Measurements from ENCODE around the gene TENM4.

Gene TENM4

DNA sequence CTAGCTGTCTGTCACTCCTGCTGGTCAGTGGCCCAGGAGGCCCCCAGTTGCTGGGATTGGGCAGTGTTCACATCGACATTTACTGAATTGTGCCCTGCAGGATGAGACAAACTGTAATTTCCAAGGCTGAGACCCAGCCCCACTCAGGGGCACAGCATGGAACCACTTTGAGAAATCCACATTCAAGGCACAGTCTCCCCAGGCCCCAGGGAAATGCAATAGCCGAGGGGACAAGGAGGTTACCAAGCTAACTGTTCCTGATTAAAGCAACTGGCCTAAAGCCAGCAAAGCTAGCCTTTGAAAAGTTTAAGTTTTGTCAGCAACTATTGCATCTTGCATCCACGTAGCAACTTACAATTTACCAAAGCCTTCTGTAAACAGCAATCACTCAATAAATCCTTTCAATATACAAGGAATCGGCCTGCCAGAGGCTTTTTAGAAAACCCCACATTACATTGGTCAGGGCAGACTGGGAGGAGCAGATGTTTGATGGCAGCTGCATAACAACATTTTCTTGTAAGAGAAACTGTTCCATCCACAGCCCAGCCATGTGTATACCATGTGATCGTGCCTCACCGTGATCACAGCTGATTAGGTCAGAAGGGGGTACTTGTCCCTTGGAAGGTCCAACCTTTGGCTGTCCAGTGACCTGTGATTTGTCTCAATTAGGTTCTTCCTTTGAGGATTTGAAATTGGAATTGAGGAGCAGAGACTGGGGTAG is 103.9 kb downstream of the TENM4 start:
- no peak for DNase-seq

DNA sequence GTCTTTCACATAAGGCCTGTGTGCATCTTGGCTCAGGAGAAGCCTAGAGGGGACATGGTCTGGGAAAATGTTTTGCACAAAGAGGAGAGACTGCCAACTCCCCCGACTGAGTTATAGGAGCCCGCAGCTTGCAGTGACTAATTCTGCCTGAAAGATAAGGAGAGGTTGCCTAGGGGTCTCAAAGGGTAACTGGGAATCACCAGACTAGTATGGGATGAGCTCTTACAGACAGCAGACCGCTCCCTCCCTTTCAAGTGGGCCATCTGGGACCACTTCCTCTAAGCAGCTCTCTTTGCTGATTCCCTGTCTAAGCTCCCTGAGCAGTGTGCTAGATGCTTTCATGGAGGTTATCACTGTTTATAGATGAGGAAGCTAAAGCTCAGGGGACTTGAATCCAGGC is 105.1 kb downstream of the TENM4 start:
- no peak for DNase-seq

DNA sequence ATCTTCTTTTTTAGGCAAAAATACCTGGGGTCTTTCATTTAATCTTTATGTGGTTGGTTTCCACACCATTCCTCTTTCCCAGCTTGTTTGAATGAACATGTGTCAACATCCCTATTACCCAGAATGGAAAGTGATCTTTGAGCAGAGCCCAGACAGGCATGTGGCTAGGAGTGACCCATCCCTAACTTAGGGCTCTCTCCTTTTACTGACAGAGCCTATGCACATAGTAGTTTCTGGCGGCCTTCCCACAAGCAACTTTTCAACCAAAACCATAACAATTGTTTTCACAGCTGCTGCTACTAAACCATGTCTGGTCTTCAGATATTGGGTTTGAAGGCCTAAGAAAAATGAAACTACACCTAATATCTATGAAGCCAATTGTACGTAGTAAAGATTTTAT is 107.5 kb downstream of the TENM4 start:
- no peak for DNase-seq

DNA sequence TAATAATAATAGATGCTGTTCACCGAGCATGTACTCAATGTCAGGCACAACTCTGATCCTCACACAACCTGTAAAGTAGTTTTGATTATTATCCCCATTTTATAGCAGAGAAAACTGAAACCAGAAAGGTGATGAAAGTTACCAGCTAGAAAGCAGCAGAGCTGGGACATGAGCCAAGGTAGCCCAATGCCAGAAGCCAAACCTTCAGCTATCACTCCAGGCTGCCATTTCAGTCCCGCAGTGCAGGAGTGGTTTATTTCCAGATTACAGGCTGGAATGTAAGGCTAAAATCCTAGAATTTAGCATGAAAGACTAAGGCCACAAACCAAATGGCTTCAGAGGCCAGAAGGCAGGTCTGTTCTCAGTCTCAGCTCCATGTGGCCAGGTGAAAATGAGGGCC is 108.8 kb downstream of the TENM4 start:
- no peak for DNase-seq

DNA sequence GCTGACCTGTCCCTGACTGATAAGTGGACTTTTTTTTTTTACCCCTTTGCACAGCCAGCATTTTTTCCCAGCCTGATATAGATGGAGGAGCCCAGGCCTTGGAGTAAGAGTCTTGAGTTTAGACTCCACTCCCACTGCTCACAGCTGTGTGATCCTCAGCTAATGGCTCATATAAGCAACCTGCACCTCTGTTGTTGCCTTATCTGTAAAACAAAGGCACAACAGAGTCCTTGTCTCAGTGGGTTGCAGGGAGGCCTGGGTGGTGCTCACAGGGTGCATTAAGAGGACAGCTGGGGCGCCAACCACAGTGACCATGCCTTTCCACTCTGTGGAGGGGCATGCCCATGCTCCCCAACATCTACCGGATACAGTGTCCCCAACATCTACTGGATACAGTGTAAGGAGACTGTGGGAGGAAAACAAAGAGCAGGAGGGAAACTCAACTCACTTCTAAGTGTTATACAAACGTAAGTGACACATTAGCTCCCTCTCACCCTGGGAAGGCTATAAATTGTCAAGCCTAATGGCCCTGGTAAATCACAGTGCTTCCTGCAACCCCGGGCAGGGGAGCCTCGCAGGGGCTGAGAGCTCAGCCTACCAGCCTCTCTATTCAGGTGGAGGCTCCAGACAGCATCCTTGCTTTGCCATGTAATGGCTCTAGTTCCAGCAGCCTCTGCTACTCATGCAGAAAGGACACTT is 109.5 kb downstream of the TENM4 start:
- peak; percentile 41 for DNase-seq

DNA sequence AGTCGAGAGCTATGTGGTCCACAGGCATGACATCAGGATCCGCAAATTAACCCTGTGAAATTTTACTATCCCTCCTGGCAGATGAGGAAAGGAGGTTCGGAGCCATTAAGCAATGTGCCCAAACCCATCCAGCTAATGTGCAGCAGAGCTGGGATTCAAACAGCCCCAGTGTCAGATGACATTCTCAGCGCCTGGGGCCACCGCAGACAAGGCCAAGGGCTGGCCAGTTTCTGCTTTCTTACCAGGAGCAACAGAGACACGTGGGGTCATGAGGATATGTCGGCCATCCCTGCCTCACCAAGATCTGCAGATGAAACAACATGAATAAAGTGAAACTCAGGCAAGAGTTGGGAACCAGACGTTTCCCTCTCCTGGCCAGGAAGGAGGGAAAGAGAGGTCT is 110.2 kb downstream of the TENM4 start:
- DNase-seq = no peak

DNA sequence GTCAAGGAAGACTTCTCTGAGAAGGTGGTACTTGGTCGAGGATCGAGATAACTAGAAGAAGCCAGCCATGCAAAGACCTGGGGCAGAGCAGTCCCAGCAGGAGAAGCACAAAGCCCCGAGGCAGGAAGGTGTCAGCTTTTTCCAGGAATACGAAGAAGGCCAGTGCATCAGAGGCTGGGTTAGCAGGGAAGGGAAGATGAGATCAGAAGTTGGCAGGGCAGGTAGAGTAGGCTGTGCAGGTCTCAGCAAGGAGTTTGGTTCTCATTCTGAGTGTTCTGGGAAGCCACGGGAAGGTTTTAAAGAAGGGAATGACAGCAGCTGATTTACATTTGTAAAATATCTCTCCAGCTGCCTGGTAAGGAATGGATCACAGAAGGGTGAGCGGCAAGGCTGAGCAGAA is 111.3 kb downstream of the TENM4 start:
- no peak for DNase-seq

DNA sequence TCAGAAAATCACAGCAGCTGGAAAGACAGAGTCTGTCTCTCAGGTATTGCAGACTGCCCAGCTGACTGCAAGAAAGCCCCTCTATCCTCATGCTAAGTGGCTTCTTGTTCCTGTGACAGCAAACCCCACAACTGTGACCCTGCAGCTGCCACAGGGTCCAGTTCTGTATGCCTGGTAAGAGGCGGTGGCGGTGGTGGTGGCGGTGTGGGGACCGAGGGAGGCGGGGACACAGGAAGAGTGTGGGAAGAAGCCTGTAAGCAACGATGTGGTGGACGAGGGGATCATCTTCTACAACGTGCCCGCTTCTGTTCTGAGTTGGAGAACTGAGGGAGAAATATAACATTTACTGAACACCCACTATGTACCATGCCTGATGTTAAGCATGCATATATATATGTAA is 112.4 kb downstream of the TENM4 start:
- no peak for DNase-seq

DNA sequence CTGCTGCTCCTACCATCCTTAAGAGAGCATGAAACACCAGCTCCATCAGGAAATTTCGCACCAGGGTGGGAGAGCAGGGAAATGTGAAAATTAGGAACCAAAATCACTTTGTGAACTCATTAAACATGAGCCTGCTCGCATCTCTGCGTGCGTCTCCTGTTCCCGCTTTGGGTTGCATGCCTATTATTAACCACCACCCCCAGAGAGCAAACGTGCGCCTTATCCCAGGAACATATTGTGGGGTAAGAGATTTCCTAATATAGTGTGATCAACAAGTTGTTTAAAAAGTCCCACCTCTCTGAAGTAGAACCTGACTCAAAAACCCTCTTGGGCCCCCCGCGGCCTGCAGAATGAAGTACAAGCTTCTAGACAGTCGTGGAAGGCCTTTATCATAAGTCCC is 115.0 kb downstream of the TENM4 start:
- DNase-seq = no peak

DNA sequence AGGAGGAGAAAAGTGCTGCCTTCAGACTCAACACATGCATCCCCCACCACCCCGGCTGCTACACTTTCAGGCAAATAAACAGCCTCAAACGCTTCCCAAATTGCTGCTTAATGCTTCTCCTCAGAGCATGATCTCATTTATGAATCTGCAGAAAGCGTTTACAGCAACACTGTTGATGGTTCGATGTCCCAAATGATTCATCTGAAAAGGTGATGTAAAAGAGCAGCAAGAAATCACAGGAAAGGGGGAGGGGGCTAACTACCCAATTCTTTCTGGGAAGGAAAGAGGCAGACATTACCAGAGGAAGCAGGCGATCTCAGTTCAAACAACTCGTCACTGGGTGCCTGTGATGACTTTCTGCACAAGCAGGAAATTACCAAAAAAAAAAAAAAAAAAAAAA is 119.6 kb downstream of the TENM4 start:
- no peak for DNase-seq

DNA sequence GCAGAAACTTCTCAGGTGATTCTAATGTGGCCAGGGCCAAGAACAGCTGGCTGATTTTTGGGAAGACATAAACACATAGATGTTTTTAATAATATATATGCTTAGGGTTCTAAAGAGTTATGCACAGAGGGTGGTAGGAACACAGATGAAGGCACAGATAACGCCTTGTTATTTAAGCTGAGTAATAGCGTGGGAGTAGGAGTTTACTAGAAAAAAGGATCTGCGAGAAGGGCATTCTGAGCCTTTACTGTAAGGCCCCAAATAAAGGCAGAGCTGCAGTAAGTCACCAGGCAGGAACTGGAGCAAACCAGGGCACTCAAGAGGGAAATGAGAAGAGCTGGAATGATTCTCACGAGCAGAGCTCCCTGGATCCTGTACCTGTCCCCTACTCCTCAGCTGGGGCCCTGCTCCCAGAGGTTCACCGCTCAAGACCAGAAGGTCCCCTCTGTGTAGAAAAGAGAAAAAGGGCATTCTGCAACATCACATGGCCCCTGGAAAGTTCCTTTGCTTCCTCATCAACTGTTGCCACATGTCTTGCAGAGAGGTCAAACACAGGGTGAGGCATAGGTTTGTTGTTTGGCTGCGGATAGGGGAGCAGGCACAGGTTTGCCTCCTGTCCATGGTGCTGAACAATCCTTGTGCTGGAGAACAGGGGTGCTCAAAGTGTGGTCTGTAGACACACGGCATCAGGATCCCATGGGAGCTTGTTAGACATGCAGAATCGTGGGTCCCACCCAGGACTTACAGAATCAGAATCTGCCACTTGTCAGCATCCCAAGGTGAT is 125.7 kb downstream of the TENM4 start:
- no peak for DNase-seq

DNA sequence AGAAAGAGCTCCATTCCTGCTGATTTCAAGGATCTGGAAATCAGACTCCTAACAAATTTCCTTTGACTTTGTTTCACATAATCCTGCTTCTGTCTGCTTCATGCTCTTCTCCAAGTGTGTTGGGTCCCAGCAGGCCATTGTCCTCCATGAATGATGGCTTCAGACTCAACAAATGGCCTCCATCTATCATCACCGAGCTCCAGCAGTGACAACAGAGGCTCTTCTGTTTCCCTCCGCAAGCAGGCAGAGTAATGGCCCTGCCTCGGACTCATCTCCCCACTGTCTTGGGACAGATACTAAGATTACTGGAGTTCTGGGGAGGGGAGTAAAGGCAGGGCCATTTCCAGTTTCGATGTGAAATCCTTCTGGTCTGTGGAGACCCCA is 127.3 kb downstream of the TENM4 start:
- DNase-seq = no peak

DNA sequence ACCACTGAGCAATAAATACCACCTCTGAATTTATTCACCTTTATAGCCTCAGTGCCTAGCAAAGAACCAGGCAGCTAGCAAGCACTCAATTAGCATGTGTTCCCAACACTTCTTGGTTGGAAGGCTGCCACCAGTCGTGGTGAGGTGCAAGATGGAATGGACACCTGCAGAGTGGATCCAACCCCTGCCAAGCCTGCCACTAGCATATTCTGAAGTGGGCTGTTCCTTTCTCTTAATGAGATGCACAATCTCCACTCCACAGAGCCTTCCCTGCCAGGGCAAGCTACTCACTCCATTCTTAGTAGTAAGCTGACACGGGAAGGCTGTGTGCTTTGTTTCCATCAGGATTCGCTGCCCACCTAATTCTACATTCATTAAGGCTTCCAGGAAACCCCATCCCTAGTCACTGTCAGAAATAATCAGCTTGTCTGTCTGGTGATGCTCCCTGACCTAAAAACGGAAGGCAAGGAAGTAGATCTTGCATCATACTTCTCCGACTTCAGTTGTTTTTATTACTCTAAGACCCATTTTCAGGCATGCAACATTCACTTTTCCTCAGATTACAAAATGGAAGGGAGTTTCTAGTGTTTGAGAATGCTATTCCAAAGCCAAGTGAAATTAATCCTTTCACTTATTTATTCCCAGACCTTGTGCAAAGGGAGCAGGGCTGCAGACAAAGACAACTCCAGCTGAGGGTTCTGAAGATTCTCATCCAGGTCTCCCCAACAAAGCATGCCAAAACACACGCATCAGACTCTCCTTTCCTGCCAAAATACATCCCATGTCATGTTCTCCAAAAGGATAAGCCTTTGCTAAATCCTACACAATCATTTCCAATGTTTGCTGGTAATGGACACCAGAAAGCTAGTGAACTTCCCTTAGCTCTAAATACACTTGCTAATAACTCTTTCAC is 128.0 kb downstream of the TENM4 start:
- DNase-seq = peak; percentile 78

DNA sequence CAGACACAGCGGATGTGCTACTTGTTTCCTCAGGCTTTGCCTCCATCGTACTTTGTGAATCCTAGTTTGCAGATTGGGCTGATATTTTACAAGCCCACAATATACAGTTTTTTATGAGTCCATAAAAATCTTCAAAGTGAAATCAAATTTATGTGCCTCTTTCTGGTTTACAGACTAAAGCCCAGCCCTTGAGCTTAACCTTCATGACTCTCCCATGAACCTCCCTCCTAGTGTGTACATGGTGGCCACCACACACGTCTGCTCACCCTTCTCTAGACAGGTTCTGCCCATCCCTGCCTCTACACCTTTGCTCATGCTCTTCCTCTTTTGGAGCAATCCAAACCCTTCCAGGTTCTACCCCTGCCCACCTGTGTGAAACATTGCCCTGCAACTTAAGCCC is 129.4 kb downstream of the TENM4 start:
- no peak for DNase-seq

DNA sequence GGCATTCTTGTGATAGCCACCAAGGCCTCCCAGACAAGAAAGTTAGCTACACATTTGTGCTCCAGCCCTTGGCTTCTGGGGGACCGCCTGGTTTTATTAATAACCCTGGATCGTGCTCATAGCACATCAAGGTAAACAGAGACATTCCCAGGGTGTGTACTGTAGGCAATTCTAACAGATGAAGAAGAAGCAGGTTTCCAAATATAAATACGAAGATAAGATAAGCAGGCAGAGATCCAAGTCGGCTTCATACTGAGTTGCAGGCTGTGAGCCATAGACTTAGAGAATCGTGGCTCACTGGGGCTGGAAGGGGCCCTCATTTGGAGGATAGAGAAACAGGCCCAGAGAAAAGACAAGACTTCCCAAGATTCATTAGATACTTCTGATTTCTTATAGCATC is 131.4 kb downstream of the TENM4 start:
- no peak for DNase-seq

DNA sequence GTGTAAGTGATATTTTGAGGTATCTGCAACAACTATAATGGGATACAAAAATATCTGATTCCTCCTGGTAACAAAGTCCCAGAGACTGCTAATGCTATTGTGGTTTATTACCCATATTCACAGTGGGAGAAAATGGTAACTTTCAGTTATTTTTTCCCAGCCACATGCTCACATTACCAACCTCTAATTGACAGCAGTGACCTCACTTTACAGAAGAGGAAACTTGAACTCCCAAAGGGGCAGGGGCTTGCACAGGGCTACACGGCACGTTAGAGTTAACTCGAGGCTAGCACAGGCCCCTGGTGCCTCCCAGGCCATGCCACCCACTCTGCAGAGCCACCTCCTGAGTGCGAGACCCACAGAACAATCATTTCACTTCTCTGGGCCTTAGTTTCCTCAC is 132.4 kb downstream of the TENM4 start:
- no peak for DNase-seq

DNA sequence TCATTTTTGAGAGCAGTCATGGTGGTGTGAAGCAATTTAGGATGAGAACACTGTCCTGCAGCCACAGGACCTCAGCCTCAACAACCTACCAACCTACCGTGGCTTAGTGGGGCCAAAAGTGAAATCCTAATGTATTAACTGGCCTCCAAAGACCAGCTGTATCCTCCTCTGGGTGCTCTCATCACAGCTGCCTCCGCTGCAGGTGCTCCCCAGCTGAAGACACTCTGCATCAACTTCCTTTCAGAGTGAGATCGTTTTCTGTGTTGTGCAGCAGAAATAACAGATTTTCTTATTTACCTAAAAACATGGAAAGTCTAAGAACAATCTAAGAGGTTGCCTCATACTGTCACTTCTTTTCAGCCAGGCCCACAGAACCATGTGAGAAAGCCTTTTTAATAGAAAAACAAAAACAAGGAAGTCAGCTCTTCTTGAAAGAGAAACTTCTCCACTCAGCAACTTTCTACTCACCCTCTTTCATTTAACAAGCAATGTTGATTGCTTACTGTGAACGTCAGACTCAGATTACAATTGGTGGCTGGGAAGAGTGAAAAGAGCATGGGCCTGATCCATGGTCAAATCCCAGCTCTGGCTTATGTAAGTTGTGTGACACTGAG is 136.1 kb downstream of the TENM4 start:
- no peak for DNase-seq

DNA sequence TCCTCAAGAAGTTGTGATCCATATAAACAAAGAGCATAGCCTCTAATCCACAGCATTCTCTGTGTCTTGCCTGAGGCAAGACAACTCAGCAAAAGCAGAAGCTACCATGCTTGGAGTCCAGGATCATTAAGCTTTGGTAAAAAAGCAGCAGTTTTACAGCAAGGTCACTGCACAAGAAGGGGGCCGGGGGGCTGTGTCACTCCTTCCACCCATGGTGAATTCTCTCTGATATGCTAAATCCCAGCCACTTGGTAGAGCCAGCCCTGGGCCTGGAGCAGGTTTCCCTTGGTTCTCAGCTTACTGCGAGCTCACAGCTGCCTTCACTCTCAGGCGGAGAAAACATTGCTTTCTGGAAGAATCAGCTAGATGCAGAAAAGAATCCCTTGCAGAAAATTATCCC is 144.7 kb downstream of the TENM4 start:
- no peak for DNase-seq

DNA sequence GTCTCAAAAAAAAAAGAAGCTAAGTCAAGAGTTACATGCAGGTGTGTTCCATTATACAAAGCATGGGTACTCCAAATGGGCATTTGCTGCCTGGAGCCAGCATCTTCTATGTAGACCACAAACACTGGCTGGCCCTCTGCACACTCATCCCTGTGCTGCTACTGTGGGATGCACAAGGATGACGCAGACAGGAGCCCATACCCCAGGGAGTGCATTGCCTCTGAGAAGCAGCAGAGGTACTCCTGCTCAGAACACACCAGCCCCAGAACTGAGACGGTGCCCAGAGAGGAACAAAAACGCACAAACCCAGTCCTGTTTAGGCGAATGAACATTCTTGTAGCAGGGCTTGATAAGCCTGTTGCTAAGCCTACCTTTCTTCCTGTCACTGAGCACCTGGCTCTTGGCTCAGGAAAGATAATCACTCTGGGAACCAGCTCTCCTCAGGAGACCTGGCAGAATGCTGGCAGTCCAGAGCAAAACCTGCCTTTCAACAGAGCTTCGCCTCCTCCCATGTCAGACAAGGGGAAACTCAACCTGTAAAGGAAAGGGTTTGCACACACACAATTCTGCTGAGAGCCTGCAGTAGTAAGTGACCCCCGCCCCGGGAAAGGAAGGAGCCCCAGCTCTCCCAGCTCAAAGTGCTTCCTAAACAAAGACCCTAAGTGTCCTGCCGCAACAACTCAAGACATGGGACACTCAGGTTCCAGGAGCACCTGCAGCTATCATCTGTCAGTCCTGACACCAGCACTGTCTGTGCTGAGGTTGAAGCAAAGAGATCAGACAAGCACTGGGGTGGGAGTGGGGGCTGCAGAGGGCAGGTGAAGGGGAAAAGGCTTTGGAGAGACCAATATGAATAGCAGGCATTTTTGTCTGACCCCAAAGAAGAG is 145.7 kb downstream of the TENM4 start:
- DNase-seq = no peak

DNA sequence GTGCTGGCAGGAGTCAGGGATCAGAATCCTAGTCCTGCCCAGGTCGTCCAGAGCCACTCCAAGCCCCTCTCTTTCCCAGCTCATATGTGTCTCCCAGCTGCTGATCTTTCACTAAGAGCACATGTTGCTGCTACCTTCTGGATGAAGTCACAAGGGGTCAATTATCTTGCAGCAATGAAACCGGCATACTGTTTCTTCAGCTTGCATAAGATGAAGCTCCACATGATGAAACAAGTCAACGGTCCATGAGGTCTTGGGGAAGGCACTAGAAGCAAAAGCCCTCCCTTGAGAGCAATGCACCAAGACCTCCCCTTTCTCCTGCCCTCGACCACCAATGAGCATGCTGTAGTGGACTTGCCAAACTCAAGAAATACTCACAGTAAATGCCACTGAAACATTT is 148.9 kb downstream of the TENM4 start:
- no peak for DNase-seq

DNA sequence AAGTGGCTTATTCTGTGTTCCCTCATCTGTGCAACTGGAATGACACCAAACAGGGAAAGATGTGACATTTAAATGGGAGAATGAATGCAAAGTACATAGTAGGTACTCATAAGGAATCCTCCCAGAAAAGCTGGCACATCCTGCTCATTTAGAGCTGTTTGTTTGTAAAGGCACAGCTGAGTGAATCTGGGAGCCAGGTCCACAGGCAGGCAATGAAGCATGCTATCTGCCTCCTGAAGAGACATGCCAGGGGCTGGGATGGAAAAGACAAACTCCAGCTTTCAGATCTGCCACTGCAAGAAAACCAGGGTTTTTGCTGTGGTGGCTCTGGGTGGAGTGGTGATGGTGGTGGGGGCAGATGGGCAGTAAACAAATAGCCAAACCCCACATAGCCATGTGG is 150.1 kb downstream of the TENM4 start:
- DNase-seq = no peak

DNA sequence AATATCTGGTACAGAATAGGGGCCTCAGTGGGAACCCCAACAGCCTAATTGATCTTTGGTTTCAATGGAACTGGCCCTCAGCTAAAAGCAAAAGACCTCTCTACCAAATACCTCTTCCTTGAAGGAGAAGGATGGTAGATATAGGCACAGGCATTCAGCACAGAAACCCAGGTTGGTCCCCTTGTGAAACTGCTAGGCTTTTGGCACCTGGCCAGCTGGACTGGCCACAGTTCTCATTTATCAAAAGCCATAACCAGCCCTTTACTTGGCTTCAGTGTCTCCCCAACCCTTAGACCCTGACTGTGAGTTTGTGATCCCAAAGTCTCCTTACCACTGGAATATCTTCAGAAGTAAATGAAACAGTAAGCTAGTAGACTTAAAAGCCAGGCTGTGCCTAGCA is 152.9 kb downstream of the TENM4 start:
- DNase-seq = no peak

Measured in DMS153 (cell line).